Measurements from ENCODE around the gene TULP4.

GRCh38 chr6:158452191-158452590, 139.9 kb downstream of the TULP4 start:
- TF ChIP-seq CTCF (IDR thresholded peaks at IDR 0.05), result no peak
- TF ChIP-seq POLR2A (IDR thresholded peaks at IDR 0.05), result no peak

Measured in thyroid gland (tissue), 4 donors.